Gastroesophageal sphincter (tissue), 4 donors: ENCODE data around the gene PLA2G5. TPM values are rescaled to one million over a fixed set of nuclear protein-coding genes. Genes with fewer than 3 reads are reported as not detected.
"Not testable (repeated sequence)": the region's sequence is repeated elsewhere in the genome, so short reads cannot be mapped to it uniquely, and the experiment has no call there.

ENCODE experiments used
- ATAC-seq: fragments of 150-250 bp; one replicate; pipeline ENCODE4 v1.9.1; 2016; ENCODE audit warnings: mild to moderate bottlenecking, moderate library complexity
- H3K27ac ChIP-seq, 4 donors: fragments of 200-600 bp; sonication (generic) in 3 of 4; 1 replicate in 3 of 4; 2 replicates in 1 of 4; pipeline ENCODE4 v1.5.1; 2016 to 2019
- H3K27me3 ChIP-seq: fragments of 200-600 bp; sonication (generic); one replicate; pipeline ENCODE4 v1.5.1; 2019
- H3K36me3 ChIP-seq, 2 donors: fragments of 200-600 bp; sonication (generic); one replicate each; pipeline ENCODE4 v1.5.1; 2019; ENCODE audit warnings: control low read depth in 1 of 2
- H3K4me1 ChIP-seq, 3 donors: fragments of 200-600 bp; sonication (generic); 1 replicate in 2 of 3; 2 replicates in 1 of 3; pipeline ENCODE4 v1.5.1; 2016 to 2019; ENCODE audit warnings: control low read depth in 2 of 3
- H3K4me3 ChIP-seq, 2 donors: fragments of 200-600 bp; sonication (generic); one replicate each; pipeline ENCODE4 v1.5.1; 2019; ENCODE audit warnings: mild to moderate bottlenecking in 1 of 2, moderate library complexity in 1 of 2
- H3K9me3 ChIP-seq, 3 donors: fragments of 200-600 bp; sonication (generic); one replicate each; pipeline ENCODE4 v1.5.1; 2017 to 2019; ENCODE audit warnings: control low read depth in 2 of 3
- EP300 ChIP-seq: sonication (generic); formaldehyde crosslinking; IDR thresholded peaks from one replicate; pipeline ENCODE4 v1.6.1; 2017; ENCODE audit warnings: antibody characterized with exemption, mild to moderate bottlenecking
- POLR2A ChIP-seq, 2 donors: fragments of 450-650 bp; IDR thresholded peaks; one replicate each; pipeline ENCODE4 v1.6.1; 2017; ENCODE audit warnings: antibody characterized with exemption in 2 of 2, mild to moderate bottlenecking in 2 of 2, moderate library complexity in 1 of 2
- POLR2AphosphoS5 ChIP-seq: sonication (generic); formaldehyde crosslinking; IDR thresholded peaks from one replicate; pipeline ENCODE4 v1.6.1; 2017; ENCODE audit warnings: antibody characterized with exemption
- WGBS, 2 donors: methylation state at CpG; one replicate each; pipeline ENCODE4 v1.1.5; 2018; ENCODE audit warnings: low coverage in 1 of 2; 5-methylcytosine and 5-hydroxymethylcytosine counted together
- total RNA-seq, 4 donors: library from RNA; depleted of rRNA; stranded (reverse); fragments of >200 nt; gene quantifications; one replicate each; pipeline ENCODE4 v1.1.0, GENCODE V29; 2016
- TF ChIP-seq, protein P1 (sequence below), 4 experiments: fragments of 200-600 bp in 2 of 4; fragments of 450-650 bp in 2 of 4; sonication (generic) in 1 of 4; IDR thresholded peaks; one replicate each; pipeline ENCODE4 v1.5.1; 2017 to 2019; ENCODE audit warnings: antibody characterized with exemption in 4 of 4, mild to moderate bottlenecking in 2 of 4, moderate library complexity in 2 of 4

PLA2G5 gene
- total RNA-seq, 4 donors from 2014 or later, result 8.8 to 47.1 (median 23.4) TPM

DNA sequence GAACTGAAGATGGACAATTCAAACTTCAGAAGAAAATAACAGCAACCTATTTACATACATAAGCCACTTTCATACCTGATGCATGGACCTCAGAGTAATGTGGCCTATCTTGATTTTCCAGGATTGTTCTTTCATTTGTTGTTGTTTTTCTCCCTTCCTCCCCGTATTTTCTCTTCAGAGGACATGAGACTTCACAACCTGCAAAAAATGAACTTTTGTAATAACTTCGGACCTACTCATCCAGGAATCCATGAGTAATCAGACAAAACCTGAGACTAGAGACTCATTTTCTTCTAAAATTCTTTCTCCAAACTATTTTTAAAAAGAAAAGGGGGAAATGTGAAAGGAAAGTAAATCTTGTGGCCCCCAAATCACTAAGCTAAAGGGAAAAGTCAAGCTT lies 17.6 kb upstream of the PLA2G5 start:
- ATAC-seq, result no peak
- Histone ChIP-seq H3K27me3 (no peaks in the 10 kb centered on the region), H3K4me3 (no peak overlapping the region), H3K9me3 (no peaks in the 10 kb centered on the region), H3K4me1 (no peaks in the 10 kb centered on the region), H3K36me3 (no peaks in the 10 kb centered on the region), H3K27ac (no peak overlapping the region)
- 75% methylated on average over 2 of the region's 2 CpGs; no CpG with 5 or more reads in 1 of the 2 donors for WGBS, 2 donors
- TF ChIP-seq, protein P1, sequence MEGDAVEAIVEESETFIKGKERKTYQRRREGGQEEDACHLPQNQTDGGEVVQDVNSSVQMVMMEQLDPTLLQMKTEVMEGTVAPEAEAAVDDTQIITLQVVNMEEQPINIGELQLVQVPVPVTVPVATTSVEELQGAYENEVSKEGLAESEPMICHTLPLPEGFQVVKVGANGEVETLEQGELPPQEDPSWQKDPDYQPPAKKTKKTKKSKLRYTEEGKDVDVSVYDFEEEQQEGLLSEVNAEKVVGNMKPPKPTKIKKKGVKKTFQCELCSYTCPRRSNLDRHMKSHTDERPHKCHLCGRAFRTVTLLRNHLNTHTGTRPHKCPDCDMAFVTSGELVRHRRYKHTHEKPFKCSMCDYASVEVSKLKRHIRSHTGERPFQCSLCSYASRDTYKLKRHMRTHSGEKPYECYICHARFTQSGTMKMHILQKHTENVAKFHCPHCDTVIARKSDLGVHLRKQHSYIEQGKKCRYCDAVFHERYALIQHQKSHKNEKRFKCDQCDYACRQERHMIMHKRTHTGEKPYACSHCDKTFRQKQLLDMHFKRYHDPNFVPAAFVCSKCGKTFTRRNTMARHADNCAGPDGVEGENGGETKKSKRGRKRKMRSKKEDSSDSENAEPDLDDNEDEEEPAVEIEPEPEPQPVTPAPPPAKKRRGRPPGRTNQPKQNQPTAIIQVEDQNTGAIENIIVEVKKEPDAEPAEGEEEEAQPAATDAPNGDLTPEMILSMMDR (IDR thresholded peaks at IDR 0.05), result no peak
- TF ChIP-seq EP300 (no peak), POLR2AphosphoS5 (no peak), POLR2A (IDR thresholded peaks at IDR 0.05) (no peak)

DNA sequence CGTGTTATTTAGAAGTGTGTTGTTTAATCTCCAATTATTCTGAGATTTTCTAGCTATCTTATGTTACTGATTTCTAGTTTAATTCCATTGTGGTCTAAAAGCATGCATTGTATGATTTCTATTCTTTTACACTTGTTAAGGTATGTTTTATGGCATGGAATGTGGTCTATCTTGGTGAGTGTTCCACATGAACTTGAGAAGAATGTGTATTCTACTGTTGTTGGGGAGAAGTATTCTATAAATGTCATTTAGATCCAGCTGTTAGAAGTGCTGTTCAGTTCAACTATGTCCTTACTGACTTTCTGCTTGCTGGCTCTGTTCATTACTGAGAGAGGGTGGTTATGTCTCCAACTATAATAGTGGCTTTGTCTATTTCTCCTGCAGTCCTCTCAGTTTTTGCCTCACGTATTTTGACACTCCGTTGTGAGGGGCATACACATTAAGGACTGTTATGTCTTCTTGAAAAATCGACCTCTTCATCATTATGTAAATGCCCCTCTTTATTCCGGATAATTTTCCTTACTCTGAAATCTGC lies 12.0 kb upstream of the PLA2G5 start:
- Histone ChIP-seq H3K36me3 (no peaks in the 10 kb centered on the region), H3K27me3 (no peaks in the 10 kb centered on the region), H3K4me3 (no peak overlapping the region), H3K4me1 (peaks cover 0 to 6% (median 0%) of the 10 kb centered on the region in 3 donors), H3K9me3 (no peaks in the 10 kb centered on the region), H3K27ac (no peak overlapping the region)
- no peak for TF ChIP-seq POLR2AphosphoS5
- no peak for TF ChIP-seq POLR2A (IDR thresholded peaks at IDR 0.05)
- TF ChIP-seq, protein P1 (IDR thresholded peaks at IDR 0.05), result no peak
- TF ChIP-seq EP300, result no peak
- no peak for ATAC-seq
- 48 to 68% methylated on average over 4 to 5 of the region's 5 CpGs for WGBS, 2 donors

DNA sequence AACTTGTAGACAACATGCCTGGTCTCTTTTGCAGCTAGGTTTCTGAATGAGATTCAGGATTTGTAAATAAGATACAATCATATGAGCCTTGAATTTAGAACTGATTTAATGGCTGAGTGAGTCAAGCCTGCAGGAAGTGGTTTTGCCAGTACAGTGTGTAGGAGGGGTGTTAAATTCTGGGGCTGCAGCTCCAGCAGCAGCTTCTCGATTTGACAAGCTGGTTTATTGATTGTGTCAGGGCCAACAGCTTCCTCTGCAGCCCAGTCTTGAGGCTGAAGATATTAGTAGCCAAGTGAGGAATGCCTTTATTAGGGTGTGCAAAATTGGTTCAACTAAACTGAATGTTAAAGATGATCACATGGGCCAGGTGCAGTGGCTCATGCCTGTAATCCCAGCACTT lies 11.5 kb upstream of the PLA2G5 start:
- H3K27me3 ChIP-seq, result no peaks in the 10 kb centered on the region
- no peaks in the 10 kb centered on the region for H3K36me3 ChIP-seq
- 0% methylated on average over 1 of the region's 1 CpG; no CpG with 5 or more reads in 1 of the 2 donors for WGBS, 2 donors
- H3K4me1 ChIP-seq, result peaks cover 0 to 6% (median 0%) of the 10 kb centered on the region in 3 donors
- H3K27ac ChIP-seq, result no peak overlapping the region
- no peak overlapping the region for H3K4me3 ChIP-seq
- no peaks in the 10 kb centered on the region for H3K9me3 ChIP-seq
- TF ChIP-seq EP300, result no peak
- TF ChIP-seq POLR2AphosphoS5, result no peak
- ATAC-seq, result no peak

DNA sequence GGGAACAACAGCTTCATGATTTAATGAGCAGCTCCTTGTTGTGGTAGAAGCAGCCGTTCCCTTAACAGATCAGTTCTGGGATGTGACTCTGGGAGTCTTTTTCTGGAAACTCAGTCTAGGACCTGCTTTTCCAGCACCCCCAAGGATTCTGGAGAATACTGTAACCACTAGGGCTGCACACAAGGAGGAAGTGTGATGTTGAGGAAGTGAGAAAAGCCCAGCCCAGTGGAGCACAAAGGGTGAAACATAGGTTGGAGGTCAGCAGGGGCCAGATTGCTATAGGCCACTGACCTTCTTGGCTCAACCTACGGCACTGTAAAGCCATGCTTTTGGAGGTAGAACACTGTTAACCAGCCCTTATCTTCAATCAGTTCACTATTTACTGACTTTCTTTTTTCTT lies 10.1 kb upstream of the PLA2G5 start:
- TF ChIP-seq POLR2A (IDR thresholded peaks at IDR 0.05) (no peak), POLR2AphosphoS5 (no peak)
- TF ChIP-seq, protein P1 (IDR thresholded peaks at IDR 0.05), result no peak
- Histone ChIP-seq H3K4me1 (peaks cover 0 to 6% (median 0%) of the 10 kb centered on the region in 3 donors), H3K27me3 (no peaks in the 10 kb centered on the region), H3K36me3 (no peaks in the 10 kb centered on the region), H3K9me3 (no peaks in the 10 kb centered on the region), H3K4me3 (no peak overlapping the region), H3K27ac (no peak overlapping the region)
- 68 to 100% methylated on average over 1 to 2 of the region's 2 CpGs for WGBS, 2 donors
- ATAC-seq, result no peak

DNA sequence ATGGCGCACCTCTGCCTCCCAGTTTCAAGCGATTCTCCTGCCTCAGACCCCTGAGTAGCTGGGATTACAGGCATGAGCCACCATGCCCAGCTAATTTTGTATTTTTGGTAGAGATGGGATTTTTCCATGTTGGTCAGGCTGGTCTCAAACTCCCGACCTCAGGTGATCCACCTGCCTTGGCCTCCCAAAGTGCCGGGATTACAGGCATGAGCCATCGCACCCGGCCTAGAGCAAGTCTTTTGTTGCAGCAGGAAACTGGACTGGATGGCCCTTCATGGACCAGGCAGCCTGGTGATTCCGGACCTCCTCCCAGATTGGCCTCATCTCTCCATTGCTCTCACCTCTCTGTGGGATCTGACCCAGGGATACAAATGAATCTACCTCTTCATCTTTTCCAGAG lies 9.2 kb upstream of the PLA2G5 start:
- not testable (repeated sequence) for H3K27ac ChIP-seq, ATAC-seq
- 100% methylated on average over 1 to 3 of the region's 7 CpGs for WGBS, 2 donors

DNA sequence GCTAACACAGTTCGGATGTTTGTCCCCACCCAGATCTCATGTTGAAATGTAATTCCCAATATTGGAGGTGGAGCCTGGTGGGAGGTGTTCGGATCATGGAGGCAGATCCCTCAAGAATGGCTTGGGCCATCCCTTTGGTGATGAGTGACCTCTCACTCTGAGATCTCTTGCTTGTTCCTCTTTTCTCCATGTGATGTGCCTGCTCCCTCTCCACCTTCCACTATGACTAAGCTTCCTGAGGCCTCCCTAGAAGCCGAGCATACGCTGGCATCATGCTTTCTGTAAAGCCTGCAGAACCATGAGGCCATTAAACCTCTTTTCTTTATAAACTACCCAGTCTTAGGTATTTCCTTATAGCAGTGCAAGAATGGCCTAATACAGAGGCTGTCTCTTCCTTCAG lies 8.1 kb upstream of the PLA2G5 start:
- Histone ChIP-seq H3K4me3 (no peak overlapping the region), H3K27me3 (no peaks in the 10 kb centered on the region), H3K36me3 (no peaks in the 10 kb centered on the region), H3K27ac (no peak overlapping the region), H3K4me1 (peaks cover 0 to 6% (median 0%) of the 10 kb centered on the region in 3 donors), H3K9me3 (no peaks in the 10 kb centered on the region)
- ATAC-seq, result no peak
- no peak for TF ChIP-seq POLR2A (IDR thresholded peaks at IDR 0.05)
- TF ChIP-seq, protein P1 (IDR thresholded peaks at IDR 0.05), result no peak
- no peak for TF ChIP-seq POLR2AphosphoS5
- no peak for TF ChIP-seq EP300
- 79 to 100% methylated on average over 3 of the region's 4 CpGs for WGBS, 2 donors

More for the DNA sequence above, 9.2 kb upstream of the PLA2G5 start:
- not testable (repeated sequence) for H3K4me3 ChIP-seq, H3K9me3 ChIP-seq, H3K27me3 ChIP-seq, H3K36me3 ChIP-seq, H3K4me1 ChIP-seq
